Activated CD4-positive, alpha-beta T cell treated with anti-CD3 and anti-CD28 coated beads for 48 hours (primary cell): ENCODE results near the gene TNFRSF25.
"Not testable (repeated sequence)": the region's sequence is repeated elsewhere in the genome, so short reads cannot be mapped to it uniquely, and the experiment has no call there.

Experiments used
- DNase-seq: peaks from one replicate; pipeline ENCODE4 v3.0.0-alpha.2; 2020

TNFRSF25 gene

DNA sequence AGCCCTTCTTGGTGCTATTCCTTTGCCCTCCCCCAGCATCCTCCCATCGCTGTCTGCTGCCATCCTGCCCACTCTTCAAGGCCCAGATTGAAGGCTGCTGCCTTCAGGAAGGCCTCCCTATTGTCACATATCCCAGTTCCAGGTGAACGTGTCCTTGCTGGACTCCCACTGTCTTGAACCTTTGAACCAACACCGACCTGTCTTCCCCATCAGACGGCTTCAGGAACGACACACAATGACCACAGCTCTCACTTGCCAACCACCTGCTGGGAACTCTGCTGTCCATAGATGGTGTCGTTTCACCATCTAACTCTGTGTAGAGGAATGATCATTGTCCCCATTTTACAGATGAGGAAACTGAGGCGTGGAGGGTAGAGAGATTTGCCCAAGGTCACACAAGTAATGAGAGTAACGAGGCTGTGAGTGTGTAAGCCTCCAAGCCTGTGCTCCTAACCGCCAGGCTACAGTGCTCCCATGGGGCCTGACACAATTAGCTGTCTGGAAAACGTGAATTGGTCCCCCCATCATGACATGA is 35.4 kb upstream of the TNFRSF25 start:
- DNase-seq: no peak

DNA sequence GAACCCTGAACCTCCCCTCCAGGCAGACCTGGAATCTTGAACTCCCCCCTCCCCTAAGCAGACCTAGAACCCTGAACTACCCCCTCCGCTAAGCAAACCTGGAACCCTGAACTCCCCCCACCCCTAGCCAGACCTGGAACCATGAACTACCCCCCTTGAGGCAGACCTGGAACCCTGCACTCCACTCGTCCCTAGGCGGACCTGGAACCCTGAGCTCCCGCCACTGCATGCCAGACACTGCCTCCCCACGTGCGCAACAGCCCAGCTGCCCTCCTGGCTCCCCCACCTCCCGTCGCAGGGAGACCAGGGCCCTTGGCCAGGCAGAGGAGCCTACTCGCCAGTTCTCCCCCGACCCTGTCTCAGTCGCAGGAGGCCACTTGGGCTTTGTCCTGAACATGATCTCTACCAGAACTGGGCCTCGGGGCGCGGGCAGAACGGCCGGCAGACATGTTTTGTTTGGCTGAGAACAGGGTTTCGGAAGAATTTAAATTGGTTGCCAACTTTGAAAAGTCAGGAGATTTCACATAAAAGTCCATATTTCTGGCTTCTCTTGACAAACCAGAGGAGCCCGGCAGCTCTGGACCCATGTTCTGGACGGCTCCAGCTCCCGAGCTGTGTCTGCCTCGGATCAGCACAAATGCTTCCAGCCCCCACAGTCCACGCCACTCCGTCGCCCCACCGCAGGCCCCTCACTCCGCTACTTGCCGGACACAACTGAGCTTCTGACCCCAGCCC is 34.7 kb upstream of the TNFRSF25 start:
- DNase-seq: no peak

DNA sequence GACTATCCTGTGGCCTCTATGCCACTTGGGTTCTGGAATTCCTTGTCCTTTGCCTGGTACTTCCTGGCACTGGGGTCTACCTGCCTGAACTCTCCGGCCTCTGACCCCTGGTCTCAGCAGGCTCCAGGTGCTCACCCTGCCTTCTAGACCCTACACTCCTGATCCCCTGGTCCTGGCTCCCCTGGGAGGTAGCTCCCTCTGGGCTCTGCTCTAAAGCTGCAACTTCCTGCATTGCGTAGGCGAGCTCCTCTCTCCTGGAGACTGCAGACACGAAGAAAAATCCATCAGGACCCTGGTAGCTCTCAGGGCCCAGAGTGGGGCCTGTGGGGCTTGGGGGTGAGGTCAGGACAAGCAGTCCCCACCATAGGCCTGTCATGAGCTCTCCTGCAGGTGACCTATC is 33.3 kb upstream of the TNFRSF25 start:
- no peak for DNase-seq

DNA sequence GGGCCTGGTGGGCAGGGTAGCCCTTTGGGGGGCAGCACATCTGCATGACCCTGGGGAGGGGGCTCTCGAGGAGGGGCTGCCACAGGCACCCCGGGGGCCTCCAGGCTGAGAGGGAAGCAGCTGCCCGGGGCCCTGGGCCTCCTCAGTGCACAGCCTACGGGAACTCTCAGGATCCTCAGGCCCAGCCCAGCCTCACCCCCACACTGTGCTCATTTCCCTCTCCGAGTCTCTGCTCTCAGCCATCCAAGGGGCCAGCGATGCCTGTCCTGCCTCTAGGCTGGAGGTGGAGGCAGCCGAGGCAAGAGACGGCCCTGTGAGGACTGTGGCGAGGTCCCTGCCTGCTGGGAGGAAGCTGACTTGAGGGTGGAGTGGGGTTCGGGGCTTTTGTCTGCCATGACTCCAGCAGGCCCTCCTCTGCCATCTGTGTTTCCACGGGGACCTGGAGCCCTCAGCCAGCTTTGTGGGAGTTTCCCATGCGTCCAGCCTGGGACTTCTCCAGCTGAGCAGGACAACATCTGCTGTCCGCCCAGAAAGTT is 32.7 kb upstream of the TNFRSF25 start:
- DNase-seq: no peak

DNA sequence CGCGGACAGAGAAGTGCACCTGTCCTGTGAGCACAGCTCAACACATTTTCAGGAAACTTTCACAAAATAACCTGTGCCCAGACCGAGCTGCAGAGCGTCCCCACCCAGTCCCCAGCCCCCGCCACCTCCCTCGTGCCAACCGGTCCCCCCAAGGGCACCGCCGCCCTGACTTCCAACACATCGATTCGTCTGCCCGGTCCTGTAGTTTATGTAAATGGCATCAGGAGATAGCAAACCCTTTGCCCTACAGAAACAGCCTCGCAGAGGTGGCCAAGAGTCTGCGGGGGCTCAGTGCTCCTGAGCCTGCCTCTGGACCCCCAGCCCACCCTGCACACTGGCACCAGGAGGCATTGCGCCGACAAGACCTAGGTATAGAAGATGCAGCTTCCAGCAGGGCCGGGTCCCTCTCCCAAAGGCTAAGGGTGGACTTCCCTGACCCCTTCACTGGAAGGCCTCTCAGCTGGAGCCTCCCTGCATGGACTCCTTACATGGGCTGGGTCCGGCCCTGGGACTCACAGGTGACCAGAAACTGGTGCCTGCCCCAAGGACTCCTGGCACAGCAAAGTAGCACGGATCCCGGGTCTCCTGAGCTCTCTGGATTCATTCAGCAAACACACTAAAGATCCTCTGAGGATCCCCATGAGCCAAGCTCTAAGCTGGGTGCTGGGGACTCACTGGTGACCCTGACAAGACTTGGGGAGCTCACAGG is 32.0 kb upstream of the TNFRSF25 start:
- no peak for DNase-seq

DNA sequence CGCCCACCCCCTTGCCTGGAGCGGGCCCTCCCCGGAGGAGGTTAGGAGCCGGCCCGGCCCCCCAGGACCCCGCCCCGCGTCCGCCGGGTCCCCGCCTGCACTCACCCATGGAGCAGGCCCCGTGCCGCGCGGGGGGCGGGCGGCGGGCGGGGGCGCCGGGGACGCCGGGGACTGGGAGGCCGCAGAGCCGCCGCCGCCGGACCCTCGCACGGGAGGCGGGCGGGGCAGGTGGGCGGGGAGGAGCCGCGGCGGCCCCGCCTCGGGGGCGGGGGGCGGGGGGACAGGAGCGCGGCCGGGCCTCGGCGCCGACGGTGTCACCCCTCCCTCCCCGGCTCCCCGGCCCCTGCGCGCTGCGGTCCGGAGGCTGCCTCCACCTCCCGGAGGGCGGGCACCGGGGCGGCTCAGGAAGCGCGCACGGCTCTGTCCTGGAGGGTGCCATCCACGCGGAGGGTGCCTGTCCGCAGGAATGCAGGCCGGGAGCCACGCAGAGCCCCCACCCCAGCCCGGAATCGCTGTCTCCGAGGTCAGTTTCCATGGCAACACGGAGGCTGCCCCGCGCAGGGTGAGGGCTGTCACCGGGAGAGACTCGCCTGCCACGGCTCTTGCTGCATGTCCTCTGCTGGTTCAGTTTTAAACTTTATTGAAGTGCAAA is 31.4 kb upstream of the TNFRSF25 start:
- peak; percentile 58 for DNase-seq

DNA sequence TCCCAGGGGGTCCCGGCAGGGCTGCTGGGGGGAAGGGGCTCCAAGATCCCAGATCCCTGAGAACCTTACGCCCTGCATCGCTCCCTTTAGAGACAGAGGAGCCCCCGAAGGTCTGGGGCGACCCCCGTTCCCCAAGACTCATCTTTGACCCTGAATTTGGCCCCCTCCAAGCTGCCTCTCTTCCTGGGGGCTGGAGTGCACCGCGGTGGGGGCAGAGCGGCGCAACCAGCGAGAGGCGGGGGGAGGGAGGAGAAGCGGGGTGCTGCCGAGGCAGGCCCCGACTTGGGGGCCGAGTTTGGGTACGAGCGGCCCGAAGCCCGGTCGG is 30.9 kb upstream of the TNFRSF25 start:
- no peak for DNase-seq

DNA sequence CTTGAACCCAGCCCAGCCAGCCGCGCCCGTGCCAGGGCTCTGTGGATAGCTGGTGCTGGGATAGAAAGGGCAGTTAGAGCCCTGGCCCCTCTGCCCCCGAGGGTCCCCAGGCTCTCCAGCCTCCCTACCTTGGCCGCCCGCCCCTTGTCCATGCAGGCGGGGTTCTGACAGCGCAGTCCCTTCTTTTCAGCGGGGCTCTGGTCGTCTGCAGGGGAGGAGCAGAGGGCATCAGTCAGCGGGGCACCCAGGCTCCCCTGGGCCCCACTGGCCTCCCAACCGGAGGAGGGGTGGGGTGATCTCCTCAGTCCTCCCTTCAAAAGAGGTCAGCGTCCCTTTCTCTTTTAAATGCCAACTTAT is 30.4 kb upstream of the TNFRSF25 start:
- DNase-seq: no peak

DNA sequence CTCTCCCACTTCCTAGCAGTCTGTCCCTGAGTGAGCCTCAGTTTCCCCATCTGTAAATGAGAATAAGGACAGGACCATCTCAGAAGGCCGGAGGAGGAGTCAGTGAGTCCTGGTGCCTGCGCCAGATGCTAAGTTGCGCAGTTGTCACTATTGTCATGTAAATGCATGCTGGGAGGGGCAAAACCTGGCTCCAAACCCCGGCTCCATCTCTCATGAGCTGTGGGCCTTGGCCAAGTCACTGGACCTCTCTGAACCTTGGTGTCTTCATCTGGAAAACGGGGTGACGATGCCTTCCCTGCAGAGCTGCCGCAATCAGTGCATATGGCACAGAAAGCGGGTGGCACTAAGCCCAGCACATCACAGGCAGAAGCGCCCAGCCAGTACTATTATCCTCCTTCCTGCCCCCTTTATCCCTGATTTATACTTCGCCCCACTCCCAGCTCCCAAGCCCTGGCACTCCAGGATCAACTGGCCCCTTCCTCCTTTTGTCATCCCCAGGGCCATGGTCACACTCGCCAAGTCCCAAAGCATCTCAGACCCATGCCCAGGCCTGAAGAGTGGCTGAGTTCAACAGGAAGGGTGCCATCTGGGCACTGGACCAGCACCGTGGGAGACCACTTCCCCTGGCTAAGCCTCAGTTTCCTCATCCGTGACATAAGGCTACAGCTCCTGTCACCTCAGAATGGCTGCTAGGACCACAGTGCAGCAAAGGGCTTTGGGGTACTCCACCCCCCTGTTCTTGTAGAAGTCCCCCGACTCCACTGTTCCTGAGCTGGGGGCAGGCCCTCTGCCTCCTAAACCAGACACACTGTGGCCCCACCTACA is 29.8 kb upstream of the TNFRSF25 start:
- no peak for DNase-seq

DNA sequence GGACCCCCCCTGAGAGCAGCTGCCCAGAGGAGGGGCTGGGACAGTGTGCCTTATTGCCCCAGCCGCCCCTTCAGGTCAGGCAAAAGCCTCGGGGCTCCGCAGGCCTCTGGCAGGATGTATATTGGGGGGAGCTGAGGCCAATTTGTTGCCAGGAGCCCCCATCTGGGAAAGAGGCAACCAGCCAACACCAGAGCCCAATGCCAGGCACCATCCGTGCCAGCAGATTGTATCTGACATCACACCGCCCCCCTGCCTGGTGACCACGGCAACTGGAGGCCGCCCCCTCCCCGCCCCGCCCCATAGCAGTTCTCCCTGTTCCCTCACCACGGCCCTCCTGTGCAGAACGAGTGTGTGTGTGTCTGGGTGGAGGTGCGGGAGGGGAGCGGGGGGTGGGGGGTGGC is 29.1 kb upstream of the TNFRSF25 start:
- DNase-seq: no peak

DNA sequence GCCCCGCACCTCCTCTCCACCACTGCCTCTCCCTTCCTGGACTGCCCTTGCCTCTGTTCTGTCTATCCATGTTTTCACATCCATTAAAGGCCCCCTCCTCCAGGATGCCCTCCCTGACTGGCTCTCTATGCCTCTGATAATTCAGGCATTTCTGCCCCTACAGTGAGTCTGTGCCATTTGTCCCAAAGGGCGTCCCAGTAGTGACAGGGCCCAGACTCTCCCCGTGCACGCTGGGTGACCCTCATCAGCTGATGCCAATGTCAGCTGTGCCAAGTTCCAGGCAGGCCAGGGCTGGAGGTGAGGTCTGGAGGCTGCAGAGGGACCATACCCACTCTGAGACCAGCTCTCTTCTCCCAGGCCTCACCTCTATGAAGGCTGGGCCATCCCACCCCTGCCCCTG is 28.7 kb upstream of the TNFRSF25 start:
- DNase-seq: no peak

DNA sequence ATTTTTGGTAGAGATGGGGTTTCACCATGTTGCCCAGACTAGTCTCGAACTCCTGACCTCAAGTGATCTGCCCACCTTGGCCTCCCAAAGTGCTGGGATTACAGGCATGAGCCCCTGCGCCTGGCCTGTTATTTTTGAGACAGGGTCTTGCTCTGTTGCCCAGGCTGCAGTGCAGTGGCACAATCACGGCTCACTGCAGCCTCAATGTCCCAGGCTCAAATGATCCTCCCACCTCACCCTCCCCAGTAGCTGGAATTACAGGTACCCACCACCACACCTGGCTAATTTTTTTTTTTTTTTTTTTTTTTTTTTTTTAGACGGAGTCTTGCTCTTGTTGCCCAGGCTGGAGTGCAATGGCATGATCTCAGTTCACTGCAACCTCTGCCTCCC is 27.9 kb upstream of the TNFRSF25 start:
- not testable (repeated sequence) for DNase-seq

DNA sequence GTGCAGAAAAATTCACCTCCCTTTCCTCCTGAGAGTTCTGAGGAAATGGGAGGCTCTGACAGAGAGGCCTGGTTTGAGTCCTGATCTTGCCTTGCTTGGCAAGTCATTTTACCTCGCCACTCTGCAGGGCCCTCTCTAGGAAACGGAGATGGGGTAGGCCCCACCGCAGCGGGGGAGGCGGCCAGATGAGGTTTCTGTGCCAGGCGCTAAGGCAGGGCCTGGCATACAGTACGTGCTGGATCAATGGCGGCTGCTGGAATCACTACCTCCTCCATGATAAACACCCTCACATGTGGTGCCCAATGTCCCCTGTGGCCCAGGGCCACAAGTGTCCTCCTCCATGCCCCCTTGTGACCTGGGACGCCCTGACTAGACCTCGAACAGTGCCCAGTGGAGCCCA is 26.0 kb upstream of the TNFRSF25 start:
- no peak for DNase-seq

DNA sequence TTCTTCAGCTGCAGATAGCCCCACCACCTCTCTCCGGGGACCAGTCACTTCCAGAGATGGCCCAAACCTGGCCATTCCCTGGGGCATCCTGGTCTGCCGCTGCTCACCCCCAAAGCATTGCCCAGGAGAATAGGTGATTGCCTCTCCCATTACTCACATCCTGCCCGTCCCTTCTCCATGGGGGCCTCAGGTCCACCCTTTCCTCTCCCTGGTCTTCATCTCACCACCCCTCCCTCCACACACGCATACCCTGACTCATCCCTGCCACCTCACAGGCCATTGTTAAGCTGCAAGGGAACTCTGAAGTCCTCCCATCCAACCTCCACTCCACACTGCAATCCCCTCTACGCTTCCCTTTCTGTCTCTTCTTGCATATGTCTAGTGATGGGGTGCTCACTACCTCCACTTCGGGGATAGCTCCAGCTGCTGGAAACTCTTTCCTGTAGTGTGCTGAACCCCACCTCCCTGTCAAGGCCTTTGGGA is 25.5 kb upstream of the TNFRSF25 start, which contains the start of gene PLEKHG5:
TSS of gene PLEKHG5 (minus strand) at position 188 of the 483 bp plus-strand sequence. CDS start 14,096 bp downstream, outside the sequence.
- peak; percentile 35 for DNase-seq

DNA sequence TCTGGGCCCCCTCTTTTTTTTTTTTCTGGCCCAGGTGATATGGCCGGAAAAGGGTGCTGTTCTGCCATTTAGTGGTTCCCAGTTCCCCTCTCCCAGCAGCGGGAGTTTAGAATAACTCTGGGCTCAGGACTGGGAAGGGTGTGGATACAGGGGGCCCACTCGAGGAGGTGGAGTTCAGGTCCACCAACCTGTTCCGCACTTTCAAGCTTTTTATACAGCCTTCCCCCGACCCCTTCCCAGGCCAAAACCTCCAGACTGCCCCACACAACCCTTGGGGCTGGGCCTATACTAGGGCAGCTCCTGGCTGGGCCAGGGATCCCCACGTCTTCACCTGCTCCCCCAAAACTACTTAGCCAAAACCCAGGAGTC is 25.1 kb upstream of the TNFRSF25 start:
- DNase-seq: no peak

DNA sequence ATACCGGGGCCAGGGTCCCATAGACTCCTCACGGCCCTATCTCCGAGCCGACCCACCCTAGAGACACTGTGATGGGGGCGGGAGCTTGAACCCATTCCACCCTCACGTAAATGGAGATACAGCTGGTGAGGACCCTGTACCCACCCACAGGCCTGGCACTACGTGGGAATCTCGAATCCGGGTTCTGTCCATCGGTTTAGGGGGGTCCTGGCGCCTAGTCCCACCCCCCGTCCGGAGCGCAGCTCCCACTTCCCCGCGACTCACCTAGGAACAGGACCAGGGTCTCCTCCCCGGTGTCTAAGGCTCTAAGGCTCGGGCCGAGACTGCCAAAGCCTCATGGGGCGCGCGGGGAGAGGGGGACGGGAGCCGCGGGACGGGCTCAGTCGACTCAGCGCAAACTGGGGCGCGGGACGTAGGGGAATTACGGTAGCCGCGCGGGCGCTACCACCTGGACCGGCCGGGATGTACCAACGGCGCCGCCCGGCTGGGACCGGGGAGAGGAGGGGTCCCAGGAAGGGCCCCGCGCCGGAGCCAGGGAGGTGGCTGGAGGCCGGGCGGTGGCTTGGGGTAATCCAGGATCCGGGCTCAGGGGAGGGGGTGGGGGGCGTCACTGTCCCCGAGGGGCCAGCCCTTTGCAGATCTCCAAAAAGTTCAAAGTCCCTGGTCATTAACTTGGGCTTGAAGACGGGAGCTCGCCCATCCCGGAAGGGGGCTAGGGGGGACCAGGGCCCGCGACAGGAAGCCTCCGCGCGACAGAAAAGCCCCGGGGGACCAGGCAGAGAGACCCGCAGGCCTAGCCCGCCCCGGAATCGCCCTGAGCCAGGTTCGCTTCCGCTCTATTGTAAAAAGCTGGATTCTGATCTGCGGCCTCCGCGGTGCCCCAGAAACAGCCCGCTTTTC is 24.5 kb upstream of the TNFRSF25 start:
- peak; percentile 83 for DNase-seq

DNA sequence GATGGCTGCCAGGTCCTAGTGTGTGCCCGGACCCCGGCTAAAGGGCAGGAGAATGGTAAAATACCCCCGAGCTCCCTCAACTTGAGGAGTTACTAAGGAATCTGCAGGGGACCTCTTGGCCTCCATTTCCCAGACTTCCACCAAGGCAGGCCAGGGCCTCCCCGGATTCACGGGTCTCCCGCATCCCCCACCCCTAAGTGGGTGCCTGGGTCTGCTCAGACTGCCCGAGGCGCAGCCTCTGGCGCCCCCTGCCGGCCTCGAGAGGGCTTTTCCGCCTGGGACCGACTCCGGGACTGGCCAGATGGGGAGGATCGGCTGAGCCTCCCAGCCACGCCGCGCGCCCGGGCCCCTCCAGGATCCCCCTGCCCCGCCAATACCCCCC is 23.8 kb upstream of the TNFRSF25 start:
- peak; percentile 86 for DNase-seq

DNA sequence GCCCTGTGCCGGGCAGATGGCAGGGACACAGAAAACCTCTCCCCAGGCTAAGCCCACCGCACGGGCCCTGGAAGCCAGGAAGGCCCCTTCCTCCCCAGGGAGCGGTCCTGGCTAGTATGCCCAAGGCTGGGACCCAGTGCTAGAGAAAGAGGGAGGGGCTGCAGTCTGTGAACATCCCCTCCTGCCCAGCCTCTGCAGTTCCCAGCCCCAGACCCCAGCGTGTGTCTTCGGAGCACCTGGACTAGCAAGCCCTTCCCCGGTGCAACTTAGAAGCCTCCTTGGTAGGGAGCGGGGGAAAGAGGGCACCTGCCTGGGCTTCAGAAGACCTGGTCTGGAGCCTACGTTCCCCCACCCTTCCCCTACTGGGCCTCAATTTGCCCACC is 23.4 kb upstream of the TNFRSF25 start:
- DNase-seq: no peak

DNA sequence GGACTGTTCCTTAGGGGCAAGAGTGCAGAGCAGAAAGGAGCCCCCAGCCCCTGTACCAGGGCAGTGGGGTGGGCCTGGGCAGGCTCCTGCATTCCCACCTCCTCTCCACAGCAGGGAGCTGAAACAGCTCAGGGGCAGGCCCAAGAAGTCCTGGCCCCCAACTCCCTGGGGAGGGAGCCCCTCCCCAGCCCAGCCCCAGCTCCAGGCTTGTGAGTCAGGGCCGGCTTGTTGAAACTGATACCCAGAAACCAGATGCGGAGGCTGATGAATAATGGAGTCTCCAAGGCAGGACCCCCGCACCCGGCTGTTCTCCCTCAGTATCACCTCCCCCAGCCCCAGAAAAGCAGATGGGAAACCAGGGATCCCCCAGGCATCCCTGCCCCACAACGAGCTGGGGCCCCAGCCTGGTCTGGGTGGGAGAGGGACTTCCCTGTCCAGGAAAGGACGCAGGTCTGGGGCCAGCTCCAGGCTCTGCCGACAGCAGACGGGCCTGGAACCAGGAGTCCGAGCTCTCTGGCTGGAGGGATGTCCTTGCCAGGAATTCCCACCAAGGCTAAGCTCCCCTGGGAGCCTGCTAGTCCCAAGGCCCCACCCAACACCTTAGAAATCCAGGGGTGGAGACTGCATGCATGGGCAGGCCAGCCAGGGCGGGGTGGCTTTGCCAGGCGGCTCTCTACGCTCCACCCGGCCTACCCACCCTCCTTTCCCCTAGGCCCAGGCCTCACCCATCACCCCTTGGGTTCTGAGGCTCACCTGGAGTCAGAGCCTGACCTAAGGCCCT is 22.8 kb upstream of the TNFRSF25 start:
- no peak for DNase-seq

DNA sequence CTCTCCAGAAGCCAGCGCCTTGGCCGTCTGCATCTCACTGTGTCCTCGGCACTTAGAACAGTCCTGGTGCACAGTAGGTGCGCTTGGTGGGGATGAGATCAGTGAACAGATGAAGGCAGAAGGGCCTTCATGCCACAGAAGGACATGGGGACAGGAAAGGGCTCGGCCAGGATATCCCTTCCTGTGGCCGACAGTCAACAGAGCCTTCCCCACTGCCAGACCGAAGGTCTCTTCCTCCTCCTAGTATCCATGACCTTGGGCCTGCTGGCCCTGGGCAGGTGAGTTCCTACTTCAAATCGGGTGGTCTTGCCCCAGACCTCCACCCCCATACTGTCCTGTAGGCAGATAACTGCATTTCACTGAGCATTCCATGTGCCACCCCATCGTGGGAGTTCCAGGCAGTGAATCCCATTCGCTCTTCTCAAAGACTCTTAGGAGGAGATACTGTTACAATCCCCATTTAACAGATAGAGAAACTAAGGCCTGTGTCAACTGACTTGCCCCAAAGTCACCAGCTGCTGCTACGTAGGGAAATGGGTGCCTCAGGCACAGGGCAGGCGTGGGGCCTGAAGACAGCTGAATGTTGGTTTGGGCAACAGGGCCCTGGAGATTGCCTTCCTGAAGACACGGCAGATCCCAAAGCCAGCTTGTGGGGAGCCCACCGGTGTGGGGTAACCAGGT is 22.0 kb upstream of the TNFRSF25 start:
- no peak for DNase-seq
